ACC112 (cell line): Measurements from ENCODE around the gene ADCY2.

ENCODE experiments used
- H2AFZ ChIP-seq: fragments of 200-600 bp; sonication (generic); one replicate; pipeline ENCODE4 v1.6.0; 2017; ENCODE audit warnings: antibody characterized with exemption, low read length; ENCODE audit not compliant: unreplicated experiment
- H3K27ac ChIP-seq: fragments of 200-600 bp; sonication (generic); 2 replicates; pipeline ENCODE4 v1.5.1; 2014; ENCODE audit warnings: low read depth, mild to moderate bottlenecking, antibody characterized with exemption, low read length, moderate library complexity
- H3K27me3 ChIP-seq: fragments of 200-600 bp; sonication (generic); 2 replicates; pipeline ENCODE4 v1.6.1; 2014; ENCODE audit warnings: mild to moderate bottlenecking, antibody characterized with exemption, low read length, moderate library complexity, mixed read lengths; ENCODE audit not compliant: insufficient read depth
- H3K36me3 ChIP-seq: fragments of 200-600 bp; sonication (generic); 2 replicates; pipeline ENCODE4 v1.6.1; 2016; ENCODE audit warnings: mild to moderate bottlenecking, antibody characterized with exemption, low read length, moderate library complexity, mixed read lengths; ENCODE audit not compliant: insufficient read depth
- H3K4me1 ChIP-seq: fragments of 200-600 bp; sonication (generic); one replicate; pipeline ENCODE4 v1.6.1; 2016; ENCODE audit warnings: low read length, mixed read lengths; ENCODE audit not compliant: insufficient read depth, unreplicated experiment, control insufficient read depth
- H3K4me3 ChIP-seq: fragments of 200-600 bp; sonication (generic); 2 replicates; pipeline ENCODE4 v1.5.1; 2014; ENCODE audit warnings: mild to moderate bottlenecking, low read depth, low read length
- H3K79me2 ChIP-seq: fragments of 200-600 bp; sonication (generic); one replicate; pipeline ENCODE4 v1.6.0; 2016; ENCODE audit warnings: low read length; ENCODE audit not compliant: control insufficient read depth, unreplicated experiment, insufficient read depth

The ADCY2 gene

GRCh38 chr5:7754490-7754889, 358.6 kb downstream of the ADCY2 start:
- H3K4me3 ChIP-seq, result no peak overlapping the region

GRCh38 chr5:7754997-7755596, 359.2 kb downstream of the ADCY2 start:
- Histone ChIP-seq H3K79me2 (no peaks in the 10 kb centered on the region), H2AFZ (no peak overlapping the region), H3K27ac (no peak overlapping the region), H3K36me3 (no peaks in the 10 kb centered on the region), H3K27me3 (peaks cover 43% of the 10 kb centered on the region), H3K4me3 (no peak overlapping the region), H3K4me1 (no peaks in the 10 kb centered on the region)

More at GRCh38 chr5:7754490-7754889, 358.6 kb downstream of the ADCY2 start:
- Histone ChIP-seq H3K4me1 (no peaks in the 10 kb centered on the region), H3K27me3 (peaks cover 43% of the 10 kb centered on the region), H2AFZ (no peak overlapping the region), H3K79me2 (no peaks in the 10 kb centered on the region), H3K36me3 (no peaks in the 10 kb centered on the region), H3K27ac (no peak overlapping the region)

GRCh38 chr5:7755958-7756357, 360.0 kb downstream of the ADCY2 start:
- H3K27ac ChIP-seq, result no peak overlapping the region
- H3K79me2 ChIP-seq, result no peaks in the 10 kb centered on the region
- H2AFZ ChIP-seq, result no peak overlapping the region
- no peaks in the 10 kb centered on the region for H3K4me1 ChIP-seq
- no peak overlapping the region for H3K4me3 ChIP-seq
- H3K36me3 ChIP-seq, result no peaks in the 10 kb centered on the region
- H3K27me3 ChIP-seq, result peaks cover 40% of the 10 kb centered on the region

GRCh38 chr5:7756453-7756852, 360.5 kb downstream of the ADCY2 start:
- Histone ChIP-seq H3K4me1 (no peaks in the 10 kb centered on the region), H3K27ac (no peak overlapping the region), H2AFZ (no peak overlapping the region), H3K79me2 (no peaks in the 10 kb centered on the region), H3K27me3 (peaks cover 35% of the 10 kb centered on the region), H3K4me3 (no peak overlapping the region), H3K36me3 (no peaks in the 10 kb centered on the region)

GRCh38 chr5:7759257-7759871, 363.4 kb downstream of the ADCY2 start:
- Histone ChIP-seq H2AFZ (no peak overlapping the region), H3K27me3 (peaks cover 14% of the 10 kb centered on the region; the same call in 1 of the 2 replicates), H3K27ac (no peak overlapping the region), H3K4me3 (no peak overlapping the region), H3K36me3 (no peaks in the 10 kb centered on the region), H3K4me1 (no peaks in the 10 kb centered on the region), H3K79me2 (no peaks in the 10 kb centered on the region)

- H3K36me3 ChIP-seq, result no peaks in the 10 kb centered on the region
- no peak overlapping the region for H2AFZ ChIP-seq
- H3K79me2 ChIP-seq, result no peaks in the 10 kb centered on the region
- H3K27ac ChIP-seq, result no peak overlapping the region
- H3K4me3 ChIP-seq, result no peak overlapping the region
- no peaks in the 10 kb centered on the region for H3K4me1 ChIP-seq
- H3K27me3 ChIP-seq, result peaks cover 14% of the 10 kb centered on the region; the same call in 1 of the 2 replicates
Observed at GRCh38 chr5:7759951-7760580, 364.1 kb downstream of the ADCY2 start.

- no peaks in the 10 kb centered on the region for H3K36me3 ChIP-seq
- no peaks in the 10 kb centered on the region for H3K4me1 ChIP-seq
- H2AFZ ChIP-seq, result no peak overlapping the region
- H3K27me3 ChIP-seq, result peaks cover 5% of the 10 kb centered on the region; the same call in 1 of the 2 replicates
- no peak overlapping the region for H3K4me3 ChIP-seq
- H3K27ac ChIP-seq, result no peak overlapping the region
- H3K79me2 ChIP-seq, result no peaks in the 10 kb centered on the region
Observed at GRCh38 chr5:7762267-7762666, 366.3 kb downstream of the ADCY2 start.

GRCh38 chr5:7763621-7764072, 367.7 kb downstream of the ADCY2 start:
- peaks cover 5% of the 10 kb centered on the region; the same call in 1 of the 2 replicates for H3K27me3 ChIP-seq
- H3K36me3 ChIP-seq, result no peaks in the 10 kb centered on the region
- H3K27ac ChIP-seq, result no peak overlapping the region

GRCh38 chr5:7764452-7764851, 368.5 kb downstream of the ADCY2 start:
- Histone ChIP-seq H2AFZ (no peak overlapping the region), H3K36me3 (no peaks in the 10 kb centered on the region), H3K4me1 (no peaks in the 10 kb centered on the region), H3K4me3 (no peak overlapping the region), H3K27ac (no peak overlapping the region), H3K27me3 (peaks cover 5% of the 10 kb centered on the region; the same call in 1 of the 2 replicates), H3K79me2 (no peaks in the 10 kb centered on the region)

More at GRCh38 chr5:7763621-7764072, 367.7 kb downstream of the ADCY2 start:
- H3K4me3 ChIP-seq, result no peak overlapping the region
- no peaks in the 10 kb centered on the region for H3K4me1 ChIP-seq
- no peak overlapping the region for H2AFZ ChIP-seq
- H3K79me2 ChIP-seq, result no peaks in the 10 kb centered on the region

GRCh38 chr5:7770436-7770835, 374.5 kb downstream of the ADCY2 start:
- no peaks in the 10 kb centered on the region for H3K4me1 ChIP-seq
- no peaks in the 10 kb centered on the region for H3K79me2 ChIP-seq
- no peak overlapping the region for H3K4me3 ChIP-seq
- H3K27me3 ChIP-seq, result peaks cover 9% of the 10 kb centered on the region; the same call in 1 of the 2 replicates
- H3K27ac ChIP-seq, result no peak overlapping the region
- H3K36me3 ChIP-seq, result no peaks in the 10 kb centered on the region
- no peak overlapping the region for H2AFZ ChIP-seq
